AG10803 (cell line): Measurements from ENCODE around the gene TMEM223.

Experiments
- DNase-seq: peaks from one replicate; pipeline ENCODE4 v3.0.0; 2010; ENCODE audit warnings: low read depth
- H3K4me3 ChIP-seq: 2 replicates; pipeline ENCODE4 v1.5.1; 2011; ENCODE audit warnings: mild to moderate bottlenecking, low read length, control low read depth
- TF ChIP-seq, protein P1 (sequence below): conservative IDR thresholded peaks from 2 replicates; pipeline ENCODE4 v1.5.1; 2011; ENCODE audit warnings: mild to moderate bottlenecking, low read length, control low read depth, inconsistent platforms

Gene TMEM223

DNA sequence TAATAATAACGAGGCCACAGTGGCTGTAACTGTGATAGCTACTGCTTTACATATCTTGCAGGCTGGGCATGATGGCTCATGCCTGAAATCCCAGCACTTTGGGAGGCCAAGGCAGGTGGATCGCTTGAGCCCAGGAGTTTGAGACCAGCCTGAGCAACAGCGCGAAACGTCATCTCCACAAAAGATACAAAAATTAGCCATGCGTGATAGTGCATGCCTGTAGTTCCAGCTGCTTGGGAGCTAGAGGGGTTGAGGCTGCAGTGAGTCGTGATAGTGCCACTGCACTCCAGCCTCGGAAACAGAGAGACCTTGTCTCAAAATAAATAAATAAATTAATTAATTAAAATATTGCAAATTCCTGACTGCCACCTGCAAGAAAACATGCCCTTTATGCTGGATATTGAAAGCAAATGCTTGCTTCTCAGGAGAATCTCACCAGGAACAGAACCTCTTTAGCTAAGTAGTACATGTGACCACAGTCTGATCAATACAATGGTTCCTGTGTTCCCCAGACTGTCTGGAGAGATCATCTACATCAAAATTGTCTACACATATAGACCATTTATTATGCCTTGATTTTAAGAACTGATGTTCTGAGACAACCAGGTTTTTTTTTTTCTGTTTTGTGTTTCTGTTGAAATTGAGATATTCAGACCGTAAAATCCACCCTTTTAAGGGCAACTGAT, 44.2 kb downstream of the TMEM223 start:
- H3K4me3 ChIP-seq = no peak overlapping the region
- DNase-seq = no peak
- TF ChIP-seq, protein P1, sequence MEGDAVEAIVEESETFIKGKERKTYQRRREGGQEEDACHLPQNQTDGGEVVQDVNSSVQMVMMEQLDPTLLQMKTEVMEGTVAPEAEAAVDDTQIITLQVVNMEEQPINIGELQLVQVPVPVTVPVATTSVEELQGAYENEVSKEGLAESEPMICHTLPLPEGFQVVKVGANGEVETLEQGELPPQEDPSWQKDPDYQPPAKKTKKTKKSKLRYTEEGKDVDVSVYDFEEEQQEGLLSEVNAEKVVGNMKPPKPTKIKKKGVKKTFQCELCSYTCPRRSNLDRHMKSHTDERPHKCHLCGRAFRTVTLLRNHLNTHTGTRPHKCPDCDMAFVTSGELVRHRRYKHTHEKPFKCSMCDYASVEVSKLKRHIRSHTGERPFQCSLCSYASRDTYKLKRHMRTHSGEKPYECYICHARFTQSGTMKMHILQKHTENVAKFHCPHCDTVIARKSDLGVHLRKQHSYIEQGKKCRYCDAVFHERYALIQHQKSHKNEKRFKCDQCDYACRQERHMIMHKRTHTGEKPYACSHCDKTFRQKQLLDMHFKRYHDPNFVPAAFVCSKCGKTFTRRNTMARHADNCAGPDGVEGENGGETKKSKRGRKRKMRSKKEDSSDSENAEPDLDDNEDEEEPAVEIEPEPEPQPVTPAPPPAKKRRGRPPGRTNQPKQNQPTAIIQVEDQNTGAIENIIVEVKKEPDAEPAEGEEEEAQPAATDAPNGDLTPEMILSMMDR = no peak
